Suprapubic skin (tissue), 4 donors: ENCODE results near the gene PIAS1. TPM values are rescaled to one million over a fixed set of nuclear protein-coding genes. Genes with fewer than 3 reads are reported as not detected.

ENCODE experiments used
- DNase-seq, 2 donors: peaks; one replicate each; pipeline ENCODE4 v3.0.0-alpha.2; 2019; ENCODE audit warnings: low spot score in 2 of 2
- H3K27ac ChIP-seq: fragments of 200-600 bp; sonication (generic); one replicate; pipeline ENCODE4 v1.5.1; 2019
- H3K27me3 ChIP-seq: fragments of 200-600 bp; sonication (generic); one replicate; pipeline ENCODE4 v1.5.1; 2019
- H3K36me3 ChIP-seq: fragments of 200-600 bp; sonication (generic); one replicate; pipeline ENCODE4 v1.5.1; 2019
- H3K4me1 ChIP-seq: fragments of 200-600 bp; sonication (generic); one replicate; pipeline ENCODE4 v1.5.1; 2019
- H3K4me3 ChIP-seq: fragments of 200-600 bp; sonication (generic); one replicate; pipeline ENCODE4 v1.5.1; 2019; ENCODE audit warnings: mild to moderate bottlenecking
- H3K9me3 ChIP-seq: fragments of 200-600 bp; sonication (generic); one replicate; pipeline ENCODE4 v1.5.1; 2019
- CTCF ChIP-seq, 2 donors: fragments of 200-600 bp in 1 of 2; fragments of 450-650 bp in 1 of 2; sonication (generic) in 1 of 2; IDR thresholded peaks; one replicate each; pipeline ENCODE4 v1.5.1; 2016 to 2019; ENCODE audit warnings: antibody characterized with exemption in 2 of 2, mild to moderate bottlenecking in 1 of 2, moderate library complexity in 1 of 2
- EP300 ChIP-seq: sonication (generic); formaldehyde crosslinking; IDR thresholded peaks from one replicate; pipeline ENCODE4 v1.6.1; 2017; ENCODE audit warnings: antibody characterized with exemption
- POLR2A ChIP-seq, 2 donors: fragments of 450-650 bp; IDR thresholded peaks; one replicate each; pipeline ENCODE4 v1.6.1; 2017; ENCODE audit warnings: antibody characterized with exemption in 2 of 2, mild to moderate bottlenecking in 2 of 2, moderate library complexity in 2 of 2
- POLR2AphosphoS5 ChIP-seq, 3 donors: sonication (generic); formaldehyde crosslinking; IDR thresholded peaks; one replicate each; pipeline ENCODE4 v1.6.1; 2017; ENCODE audit warnings: antibody characterized with exemption in 3 of 3
- WGBS: methylation state at CpG from one replicate; pipeline ENCODE4 v1.1.5; 2018; 5-methylcytosine and 5-hydroxymethylcytosine counted together
- total RNA-seq, 4 donors: library from RNA; depleted of rRNA; stranded (reverse); fragments of >200 nt; gene quantifications; one replicate each; pipeline ENCODE4 v1.1.0, GENCODE V29; 2016

The PIAS1 gene
- total RNA-seq, 4 donors from 2014 or later = 43.7 to 71.5 (median 52.5) TPM

GRCh38 chr15:68208636-68209240 lies 154.6 kb downstream of the PIAS1 start:
- Histone ChIP-seq H3K36me3 (peaks cover 12% of the 10 kb centered on the region), H3K4me3 (no peak overlapping the region), H3K4me1 (peaks cover 39% of the 10 kb centered on the region), H3K9me3 (no peaks in the 10 kb centered on the region), H3K27me3 (no peaks in the 10 kb centered on the region), H3K27ac (no peak overlapping the region)
- DNase-seq = peak in 1 of 2 donors; percentile 23
- no peak for TF ChIP-seq EP300
- TF ChIP-seq POLR2AphosphoS5 (IDR thresholded peaks at IDR 0.05) = no peak
- TF ChIP-seq CTCF (IDR thresholded peaks at IDR 0.05) = no peak
- TF ChIP-seq POLR2A (IDR thresholded peaks at IDR 0.05) = no peak
- WGBS = 78% methylated on average over 12 of the region's 13 CpGs

DNA sequence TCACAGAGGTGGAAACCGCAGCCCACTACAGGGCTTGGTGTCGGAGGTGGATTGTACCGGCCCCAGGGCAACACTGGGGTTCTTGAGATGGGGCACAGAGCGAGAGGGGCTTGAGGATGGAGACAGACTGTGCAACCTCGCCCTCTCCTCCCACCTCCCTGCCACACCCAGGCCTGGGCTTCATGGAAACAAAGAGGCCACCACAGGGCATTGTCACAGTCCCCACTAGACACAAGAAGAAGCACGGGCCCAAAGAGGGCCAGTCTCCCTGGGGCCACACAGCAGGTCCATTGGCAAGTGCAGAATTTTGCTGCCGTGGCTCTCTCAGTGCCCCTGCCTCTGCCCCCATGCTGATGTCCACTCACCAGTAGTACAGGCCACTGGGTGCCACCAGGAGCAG lies 155.2 kb downstream of the PIAS1 start:
- WGBS = 84% methylated on average over 5 of the region's 7 CpGs
- Histone ChIP-seq H3K4me3 (no peak overlapping the region), H3K4me1 (peaks cover 33% of the 10 kb centered on the region), H3K36me3 (peaks cover 12% of the 10 kb centered on the region), H3K9me3 (no peaks in the 10 kb centered on the region), H3K27ac (no peak overlapping the region), H3K27me3 (no peaks in the 10 kb centered on the region)
- peak; percentile 47 to 65 for DNase-seq
- TF ChIP-seq POLR2AphosphoS5 (IDR thresholded peaks at IDR 0.05) (no peak), CTCF (IDR thresholded peaks at IDR 0.05) (no peak), POLR2A (IDR thresholded peaks at IDR 0.05) (no peak), EP300 (no peak)

GRCh38 chr15:68209735-68210408 lies 155.8 kb downstream of the PIAS1 start:
- peak; percentile 59 to 65 for DNase-seq
- Histone ChIP-seq H3K9me3 (no peaks in the 10 kb centered on the region), H3K27me3 (no peaks in the 10 kb centered on the region), H3K27ac (no peak overlapping the region), H3K4me1 (peaks cover 27% of the 10 kb centered on the region), H3K4me3 (no peak overlapping the region), H3K36me3 (peaks cover 15% of the 10 kb centered on the region)
- TF ChIP-seq POLR2AphosphoS5 (IDR thresholded peaks at IDR 0.05) (no peak), CTCF (IDR thresholded peaks at IDR 0.05) (no peak), EP300 (no peak), POLR2A (IDR thresholded peaks at IDR 0.05) (no peak)
- WGBS = 71% methylated on average over 13 of the region's 13 CpGs

DNA sequence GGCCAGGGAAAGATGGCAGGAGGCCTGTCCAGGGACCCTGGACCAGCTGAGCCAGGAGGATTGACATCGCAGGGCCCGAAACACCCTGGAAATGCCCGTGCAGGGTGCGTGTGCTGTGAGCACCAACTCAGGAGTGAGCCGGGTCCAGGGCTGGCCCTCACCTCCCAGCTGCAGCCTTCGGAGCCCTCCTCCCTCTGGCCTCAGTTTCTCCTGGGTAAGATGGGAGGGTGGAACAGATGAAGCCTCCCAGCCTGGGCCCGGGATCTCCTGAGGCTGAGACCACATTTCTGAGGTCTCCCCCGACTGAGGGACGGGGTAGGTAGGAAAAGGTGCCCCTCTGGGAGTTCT lies 156.3 kb downstream of the PIAS1 start:
- Histone ChIP-seq H3K36me3 (peaks cover 18% of the 10 kb centered on the region), H3K9me3 (no peaks in the 10 kb centered on the region), H3K27ac (no peak overlapping the region), H3K4me3 (no peak overlapping the region), H3K27me3 (no peaks in the 10 kb centered on the region), H3K4me1 (peaks cover 22% of the 10 kb centered on the region)
- no peak for TF ChIP-seq POLR2A (IDR thresholded peaks at IDR 0.05)
- no peak for TF ChIP-seq CTCF (IDR thresholded peaks at IDR 0.05)
- TF ChIP-seq EP300 = no peak
- no peak for TF ChIP-seq POLR2AphosphoS5 (IDR thresholded peaks at IDR 0.05)
- WGBS = 79% methylated on average over 8 of the region's 9 CpGs
- DNase-seq = peak; percentile 43 to 65

DNA sequence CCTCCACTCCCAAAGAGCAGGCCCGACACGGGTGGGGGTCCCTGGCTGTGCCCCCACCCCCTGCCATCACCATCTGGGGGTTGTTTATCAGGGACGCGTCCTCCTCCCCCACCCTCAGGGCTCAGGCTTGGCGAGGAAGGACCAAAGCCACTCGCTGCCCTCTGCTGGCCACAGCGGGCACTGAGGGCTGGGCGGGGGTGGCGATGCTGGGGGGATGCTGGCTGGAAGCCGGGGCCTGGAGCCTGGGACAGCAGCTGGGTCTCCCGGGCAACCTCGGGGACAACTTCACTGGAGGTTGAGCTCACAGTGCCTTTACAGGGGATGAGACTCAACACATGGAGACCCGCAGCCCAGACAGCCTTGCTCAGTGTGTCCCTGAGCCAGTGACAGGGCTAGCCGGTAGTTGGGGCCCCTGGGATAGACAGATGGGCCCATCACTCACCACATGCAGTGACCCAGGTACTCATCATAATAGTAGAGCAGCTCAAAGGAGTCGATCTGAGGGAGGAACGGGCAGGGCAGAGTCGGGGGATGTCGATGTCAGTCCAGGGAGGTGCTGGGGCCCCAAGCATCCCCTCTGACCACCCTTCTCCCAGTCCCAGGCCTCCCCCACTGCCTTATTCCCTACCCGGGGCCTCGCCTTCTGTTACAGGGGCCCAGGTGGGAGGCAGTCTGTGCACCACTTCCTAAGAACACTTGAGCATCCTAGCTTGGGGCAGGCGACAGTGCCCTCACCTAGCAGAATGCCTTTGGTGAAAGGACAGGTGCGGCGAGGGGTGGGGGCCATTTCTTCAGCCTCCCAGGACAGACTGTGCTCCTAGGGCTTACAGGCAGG lies 156.9 kb downstream of the PIAS1 start:
- Histone ChIP-seq H3K27me3 (no peaks in the 10 kb centered on the region), H3K36me3 (peaks cover 18% of the 10 kb centered on the region), H3K9me3 (no peaks in the 10 kb centered on the region), H3K4me3 (no peak overlapping the region), H3K27ac (no peak overlapping the region), H3K4me1 (peaks cover 16% of the 10 kb centered on the region)
- DNase-seq = peak; percentile 74 to 83
- no peak for TF ChIP-seq POLR2A (IDR thresholded peaks at IDR 0.05)
- TF ChIP-seq CTCF (IDR thresholded peaks at IDR 0.05) = peak; percentile 55 to 84
- WGBS = 61% methylated on average over 16 of the region's 23 CpGs
